SU-DHL-6 (cell line): ENCODE results near the gene KRT77.

Source experiments
- EZH2phosphoT487 ChIP-seq: fragments of 200-600 bp; sonication (generic), shearing (Covaris generic); conservative IDR thresholded peaks from 2 replicates; pipeline ENCODE4 v1.6.1; 2018; ENCODE audit warnings: mild to moderate bottlenecking, antibody characterized with exemption, low read length, moderate library complexity, mixed read lengths
- TF ChIP-seq, protein P1 (sequence below): fragments of 200-600 bp; sonication (generic); IDR thresholded peaks from one replicate; pipeline ENCODE4 v1.5.1; 2017; ENCODE audit warnings: antibody characterized with exemption, mild to moderate bottlenecking, low read length, moderate library complexity; ENCODE audit not compliant: insufficient read depth, poor library complexity, severe bottlenecking

DNA sequence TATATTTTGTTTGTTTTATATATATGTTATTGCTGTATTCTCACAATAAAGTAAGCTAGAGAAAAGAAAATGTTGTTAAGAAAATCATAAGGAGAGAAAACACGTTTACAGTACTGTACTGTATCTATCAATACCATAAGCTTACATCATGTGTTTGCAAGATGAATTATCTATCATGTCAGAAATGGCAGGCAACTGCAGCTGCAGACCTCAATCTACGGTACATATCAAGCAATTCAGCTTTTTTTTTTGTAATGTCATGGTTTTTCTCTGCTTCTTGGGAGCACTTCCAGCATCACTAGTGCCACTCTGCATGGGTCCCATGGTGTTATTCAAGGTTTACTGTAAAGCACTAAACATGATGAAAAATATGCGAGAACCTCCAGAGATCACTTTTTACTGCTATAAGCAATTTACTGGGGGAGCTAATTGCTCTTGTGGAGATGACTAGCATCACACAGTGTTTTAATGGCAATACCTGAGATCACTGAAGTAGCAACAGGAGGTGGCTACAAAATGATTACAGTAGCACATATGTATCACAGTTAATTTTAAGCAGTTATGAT lies 42.3 kb downstream of the KRT77 start:
- TF ChIP-seq, protein P1, sequence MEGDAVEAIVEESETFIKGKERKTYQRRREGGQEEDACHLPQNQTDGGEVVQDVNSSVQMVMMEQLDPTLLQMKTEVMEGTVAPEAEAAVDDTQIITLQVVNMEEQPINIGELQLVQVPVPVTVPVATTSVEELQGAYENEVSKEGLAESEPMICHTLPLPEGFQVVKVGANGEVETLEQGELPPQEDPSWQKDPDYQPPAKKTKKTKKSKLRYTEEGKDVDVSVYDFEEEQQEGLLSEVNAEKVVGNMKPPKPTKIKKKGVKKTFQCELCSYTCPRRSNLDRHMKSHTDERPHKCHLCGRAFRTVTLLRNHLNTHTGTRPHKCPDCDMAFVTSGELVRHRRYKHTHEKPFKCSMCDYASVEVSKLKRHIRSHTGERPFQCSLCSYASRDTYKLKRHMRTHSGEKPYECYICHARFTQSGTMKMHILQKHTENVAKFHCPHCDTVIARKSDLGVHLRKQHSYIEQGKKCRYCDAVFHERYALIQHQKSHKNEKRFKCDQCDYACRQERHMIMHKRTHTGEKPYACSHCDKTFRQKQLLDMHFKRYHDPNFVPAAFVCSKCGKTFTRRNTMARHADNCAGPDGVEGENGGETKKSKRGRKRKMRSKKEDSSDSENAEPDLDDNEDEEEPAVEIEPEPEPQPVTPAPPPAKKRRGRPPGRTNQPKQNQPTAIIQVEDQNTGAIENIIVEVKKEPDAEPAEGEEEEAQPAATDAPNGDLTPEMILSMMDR: no peak
- TF ChIP-seq EZH2phosphoT487: no peak
